Keratinocyte (primary cell): ENCODE results near the gene ARL6. TPM values are rescaled to one million over a fixed set of nuclear protein-coding genes. Genes with fewer than 3 reads are reported as not detected.

ENCODE experiments used
- DNase-seq: peaks from one replicate; pipeline ENCODE4 v3.0.0-alpha.2; 2011; ENCODE audit warnings: low read depth, missing footprints, low spot score
- FAIRE-seq: peaks from 2 replicates; lab custom pipeline; 2011; peaks lifted over from hg19 to GRCh38; lab: Jason Lieb, UNC
- H2AFZ ChIP-seq: 2 replicates; pipeline ENCODE4 v1.6.0; 2012; ENCODE audit warnings: low read length, control low read depth, inconsistent platforms; ENCODE audit not compliant: control insufficient read depth
- H3K27ac ChIP-seq: 2 replicates; pipeline ENCODE4 v1.5.1; 2011; ENCODE audit warnings: low read length; ENCODE audit not compliant: control insufficient read depth, insufficient read depth
- H3K27me3 ChIP-seq: 3 replicates; pipeline ENCODE4 v1.6.0; 2011; ENCODE audit warnings: low read length; ENCODE audit not compliant: control insufficient read depth, insufficient read depth; ENCODE audit errors: extremely low read depth
- H3K36me3 ChIP-seq, 2 experiments: 2 replicates in 1 of 2; 3 replicates in 1 of 2; pipeline ENCODE4 v1.5.1; 2011; ENCODE audit warnings: low read length in 2 of 2, mild to moderate bottlenecking in 1 of 2; ENCODE audit not compliant: control insufficient read depth in 2 of 2, insufficient read depth in 2 of 2; ENCODE audit errors: extremely low read depth in 1 of 2
- H3K4me1 ChIP-seq: 3 replicates; pipeline ENCODE4 v1.5.1; 2011; ENCODE audit warnings: low read length; ENCODE audit not compliant: control insufficient read depth, insufficient read depth; ENCODE audit errors: extremely low read depth
- H3K4me2 ChIP-seq: 3 replicates; pipeline ENCODE4 v1.6.0; 2011; ENCODE audit warnings: low read depth, low read length; ENCODE audit not compliant: control insufficient read depth, insufficient read depth; ENCODE audit errors: extremely low read depth
- H3K4me3 ChIP-seq, 3 experiments: fragments of 200-600 bp in 1 of 3; sonication (generic) in 1 of 3; 2 replicates in 2 of 3; 3 replicates in 1 of 3; pipeline ENCODE4 v1.5.1; 2011 to 2016; ENCODE audit warnings: low read length in 3 of 3, mild to moderate bottlenecking in 3 of 3, control low read depth in 2 of 3, inconsistent platforms in 1 of 3, low read depth in 1 of 3, mixed read lengths in 1 of 3, mixed run types in 1 of 3, moderate library complexity in 1 of 3; ENCODE audit not compliant: control insufficient read depth in 2 of 3, insufficient read depth in 2 of 3; ENCODE audit errors: extremely low read depth in 1 of 3
- H3K79me2 ChIP-seq: 2 replicates; pipeline ENCODE4 v1.6.0; 2012; ENCODE audit warnings: low read length; ENCODE audit not compliant: control insufficient read depth, insufficient read depth
- H3K9ac ChIP-seq: 3 replicates; pipeline ENCODE4 v1.6.0; 2011; ENCODE audit warnings: low read length; ENCODE audit not compliant: control insufficient read depth, insufficient read depth; ENCODE audit errors: extremely low read depth
- H3K9me1 ChIP-seq: 3 replicates; pipeline ENCODE4 v1.6.0; 2011; ENCODE audit warnings: low read length; ENCODE audit not compliant: control insufficient read depth, insufficient read depth; ENCODE audit errors: extremely low read depth
- H3K9me3 ChIP-seq: 2 replicates; pipeline ENCODE4 v1.5.1; 2012; ENCODE audit warnings: low read depth, low read length; ENCODE audit not compliant: control insufficient read depth
- H4K20me1 ChIP-seq: 3 replicates; pipeline ENCODE4 v1.6.0; 2011; ENCODE audit warnings: low read length; ENCODE audit not compliant: control insufficient read depth, insufficient read depth; ENCODE audit errors: extremely low read depth
- CTCF ChIP-seq, 3 experiments: IDR thresholded peaks in 1 of 3; conservative IDR thresholded peaks in 1 of 3; optimal IDR thresholded peaks in 1 of 3; 2 replicates in 2 of 3; 3 replicates in 1 of 3; pipeline versions ENCODE3 to v1.5.1; 2011; ENCODE audit warnings: low read length in 3 of 3, mild to moderate bottlenecking in 3 of 3, moderate library complexity in 2 of 3, control low read depth in 1 of 3, inconsistent platforms in 1 of 3; ENCODE audit not compliant: insufficient read depth in 2 of 3; ENCODE audit errors: extremely low read depth in 1 of 3
- EZH2 ChIP-seq: IDR thresholded peaks from one replicate; pipeline ENCODE4 v1.6.1; 2012; ENCODE audit warnings: inconsistent platforms, mild to moderate bottlenecking, low read length, moderate library complexity
- dilution Hi-C: fragments of 300-500 bp; cut with MboI; formaldehyde crosslinking; loops from one replicate; pipeline ENCODE4 v1.7.0; 2020; ENCODE audit warnings: low sequenced_read_pairs; ENCODE audit not compliant: extremely low pct_ligation_motif_present
- polyA plus RNA-seq, 5 experiments: library from polyadenylated mRNA; depleted of rRNA in 3 of 5; stranded (reverse) in 3 of 5; stranded (forward) in 1 of 5; unstranded in 1 of 5; fragments of >200 nt; gene quantifications; 1 replicate in 1 of 5; 2 replicates in 3 of 5; 3 replicates in 1 of 5; pipeline versions ENCODE4 v1.2.1 to v1.2.3, GENCODE V29; 2011 to 2012; ENCODE audit warnings: missing spikeins in 2 of 5, low read depth in 1 of 5, low replicate concordance in 1 of 5

Gene ARL6
- polyA plus RNA-seq, 1 donor (not counting 4 experiments of a cell fraction or from before 2014, with no cell fraction given) = 8.3 TPM

GRCh38 chr3:97848779-97849178, 84.2 kb downstream of the ARL6 start:
- dilution Hi-C loops = no loop called here
- no peak overlapping the region for H3K9ac ChIP-seq
- no peaks in the 10 kb centered on the region for H4K20me1 ChIP-seq
- H3K36me3 ChIP-seq = no peaks in the 10 kb centered on the region
- H3K4me2 ChIP-seq = no peak overlapping the region
- no peaks in the 10 kb centered on the region for H3K9me3 ChIP-seq
- no peaks in the 10 kb centered on the region for H3K9me1 ChIP-seq
- H2AFZ ChIP-seq = no peak overlapping the region
- no peak overlapping the region for H3K4me3 ChIP-seq
- H3K4me1 ChIP-seq = no peaks in the 10 kb centered on the region
- no peaks in the 10 kb centered on the region for H3K27me3 ChIP-seq
- TF ChIP-seq EZH2 (no peak), CTCF (optimal IDR thresholded peaks at IDR 0.05 in 1 of 3, IDR thresholded peaks at IDR 0.05 in 1 of 3, conservative IDR thresholded peaks at IDR 0.05 in 1 of 3; ENCODE audit: extremely low read depth in 1 of 3, insufficient read depth in 2 of 3, low read length in 3 of 3) (no peak)
- no peak overlapping the region for H3K27ac ChIP-seq
- FAIRE-seq (no peak), DNase-seq (no peak)
- H3K79me2 ChIP-seq = no peaks in the 10 kb centered on the region

Other genes with a start within 250 kb of the ARL6 start
- 5.4 to 6.9 TPM (median 5.5 TPM) in 3 replicates for gene CRYBG3, start 57.3 kb downstream of the ARL6 start, polyA plus RNA-seq
- gene RIOX2, start 207.7 kb downstream of the ARL6 start, polyA plus RNA-seq = 34.0 to 45.2 TPM (median 35.2 TPM) in 3 replicates